HG03521 (cell line): ENCODE results near the gene KCNJ11.

Experiments used
- ATAC-seq: cut with Tn5 transposase; IDR thresholded peaks from one replicate; pipeline ENCODE4 v1.9.1; 2021; ENCODE audit warnings: mild to moderate bottlenecking, moderate library complexity; ENCODE audit not compliant: unreplicated experiment

The KCNJ11 gene

DNA sequence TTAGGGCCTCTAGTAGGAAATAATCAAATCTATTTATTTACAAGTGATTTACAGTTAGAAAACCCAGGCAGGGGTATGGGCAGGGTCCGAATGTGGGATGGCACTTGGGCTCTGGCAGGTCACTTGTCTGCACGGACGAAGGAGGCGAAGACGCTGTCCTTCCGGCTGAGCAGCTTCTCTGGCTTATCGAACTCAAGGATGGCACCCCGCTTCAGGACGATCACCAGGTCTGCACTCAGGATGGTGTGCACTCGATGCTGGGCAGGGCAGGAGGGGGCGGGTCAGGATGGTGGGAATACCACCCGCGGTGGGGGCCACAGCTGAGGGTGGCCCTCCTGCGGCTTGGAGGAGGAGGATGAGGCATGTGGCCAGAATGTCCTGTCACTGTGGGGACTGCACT, 4.4 kb upstream of the KCNJ11 start:
- no peak for ATAC-seq

DNA sequence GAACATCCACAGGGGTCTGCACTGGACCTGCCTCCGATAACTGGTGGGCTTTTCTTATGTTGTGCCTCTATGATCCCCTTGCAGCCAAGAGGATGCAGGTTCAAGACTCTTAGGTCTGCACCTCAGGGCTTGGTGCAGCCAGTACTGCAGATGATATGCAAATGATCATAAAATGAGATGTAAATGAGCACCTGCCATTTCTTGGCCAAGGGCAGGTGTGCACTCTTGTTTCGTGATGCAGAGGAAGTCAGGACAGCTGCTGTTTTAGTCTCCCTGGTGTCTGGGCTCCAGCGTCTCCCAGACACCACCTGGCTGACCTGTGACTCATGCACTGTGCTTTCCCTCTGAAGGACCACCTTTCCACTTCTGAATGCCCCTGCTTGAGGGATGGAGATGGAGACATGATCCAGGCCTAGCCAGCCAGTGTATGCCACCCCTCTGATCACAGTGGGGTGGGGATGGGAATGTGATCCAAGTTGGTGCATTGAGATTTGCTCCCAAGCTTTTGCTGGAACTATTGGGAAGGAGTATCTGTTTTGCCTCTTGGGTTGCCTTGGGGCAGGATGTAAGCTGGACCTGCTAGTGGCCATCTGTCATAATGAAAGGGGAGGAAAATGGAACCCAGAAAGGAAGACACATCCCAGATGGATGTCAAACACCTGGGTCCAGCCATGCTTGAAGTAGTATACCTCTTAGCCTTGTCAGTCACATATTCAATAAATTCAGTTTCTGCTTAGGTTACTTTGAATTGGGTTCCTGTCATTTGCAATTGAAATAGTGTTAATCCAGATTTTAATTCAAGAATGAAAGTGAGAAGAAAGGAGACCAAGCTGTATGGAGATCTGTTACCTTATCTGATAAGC, 3.3 kb upstream of the KCNJ11 start:
- ATAC-seq, result no peak

DNA sequence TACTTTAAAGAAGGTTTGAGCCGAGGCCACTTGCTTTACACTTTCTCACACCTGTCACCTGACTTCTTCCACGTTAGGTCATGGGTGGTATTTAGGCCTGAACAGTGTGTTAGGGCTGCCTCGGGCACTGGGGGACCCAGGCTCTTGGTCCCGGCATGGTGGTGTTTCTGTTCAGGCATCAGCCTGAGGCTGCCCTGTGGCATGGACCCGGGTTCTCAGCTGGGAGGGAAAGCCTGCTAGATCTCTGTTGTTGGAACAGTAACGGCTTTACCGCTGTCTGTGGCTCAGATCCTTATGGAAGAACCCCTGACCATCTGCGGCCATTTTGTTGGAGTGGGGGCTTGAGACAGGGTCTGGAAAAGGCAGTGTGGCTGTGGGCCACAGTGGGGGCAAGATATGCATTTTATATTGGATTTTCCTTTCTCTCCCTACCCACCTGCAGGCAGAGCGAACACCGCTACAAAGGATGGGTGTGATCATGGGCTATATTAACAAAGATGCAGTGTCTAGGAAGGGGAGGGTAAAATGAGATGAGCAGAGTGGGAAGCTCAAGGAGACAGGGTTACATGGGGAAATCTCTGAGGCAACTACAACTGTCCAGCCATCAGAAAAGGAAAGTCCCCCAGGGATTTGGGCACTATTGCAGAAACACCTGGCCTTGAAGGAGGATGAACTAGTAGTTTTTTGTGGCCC, 1.6 kb upstream of the KCNJ11 start:
- ATAC-seq, result no peak

DNA sequence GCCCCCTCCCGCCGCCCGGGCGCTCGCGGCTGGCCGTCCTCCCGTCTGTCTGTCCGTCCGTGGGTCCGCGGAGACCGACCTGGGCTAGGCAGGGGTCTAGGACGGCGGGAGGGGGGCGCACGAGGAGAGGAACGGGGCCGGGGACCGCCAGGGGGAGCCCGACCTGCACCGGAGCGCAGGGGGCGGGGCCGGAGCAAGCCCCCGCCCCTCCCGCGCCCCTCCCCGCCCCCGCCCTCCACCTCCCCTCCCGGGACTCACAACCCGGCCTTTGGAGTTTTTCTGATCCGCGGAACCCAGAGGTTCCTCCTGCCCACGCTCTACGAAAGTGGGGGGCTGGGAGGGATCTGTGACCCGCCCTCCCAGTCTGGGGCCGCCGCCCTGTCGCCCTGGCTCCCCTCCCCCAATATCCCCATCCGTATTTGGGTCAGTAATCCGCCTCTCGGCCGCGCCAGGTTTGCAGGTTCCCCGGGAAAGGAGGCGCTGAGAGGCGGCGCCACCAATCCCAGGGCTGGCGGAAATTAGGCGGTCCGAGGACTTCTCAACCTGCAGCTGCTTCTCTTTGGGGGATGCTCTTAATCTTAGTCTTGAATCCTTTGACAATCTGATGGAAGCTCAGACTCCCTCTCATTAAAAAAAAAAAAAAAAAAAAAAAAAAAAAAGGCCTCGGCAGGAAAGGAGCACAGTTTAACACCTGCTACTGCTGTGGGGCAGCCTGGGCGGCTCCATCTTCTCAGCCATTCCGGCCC, 925 bp upstream of the KCNJ11 start:
- ATAC-seq, result peak; percentile 54

DNA sequence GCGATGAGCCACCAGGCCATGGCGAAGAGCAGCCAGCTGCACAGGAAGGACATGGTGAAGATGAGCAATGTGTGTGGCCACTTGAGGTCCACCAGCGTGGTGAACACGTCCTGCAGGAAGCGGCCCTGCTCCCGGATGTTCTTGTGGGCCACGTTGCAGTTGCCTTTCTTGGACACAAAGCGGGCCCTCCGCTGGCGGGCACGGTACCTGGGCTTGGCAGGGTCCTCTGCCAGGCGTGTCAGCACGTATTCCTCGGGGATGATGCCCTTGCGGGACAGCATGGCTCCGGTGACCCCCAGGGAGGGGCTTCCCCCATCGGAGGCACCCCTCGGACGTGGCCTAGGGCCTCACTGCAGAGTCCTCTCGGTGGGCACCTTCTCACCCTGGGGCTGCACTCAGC, 648 bp downstream of the KCNJ11 start:
- no peak for ATAC-seq

DNA sequence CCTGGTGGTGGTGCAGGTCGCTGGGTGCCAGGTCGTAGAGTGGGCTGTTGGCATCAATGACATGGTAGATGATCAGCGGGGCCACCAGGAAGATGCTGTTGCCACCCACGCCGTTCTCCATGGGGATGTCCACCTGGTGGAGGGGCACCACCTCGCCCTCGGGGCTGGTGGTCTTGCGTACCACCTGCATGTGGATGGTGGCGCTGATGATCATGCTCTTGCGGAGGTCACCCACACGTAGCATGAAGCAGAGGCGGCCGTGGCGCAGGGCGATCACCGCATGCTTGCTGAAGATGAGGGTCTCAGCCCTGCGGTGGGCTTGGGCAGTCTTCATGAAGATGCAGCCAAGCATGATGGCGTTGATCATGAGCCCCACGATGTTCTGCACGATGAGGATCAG, 1.2 kb downstream of the KCNJ11 start:
- ATAC-seq, result no peak

DNA sequence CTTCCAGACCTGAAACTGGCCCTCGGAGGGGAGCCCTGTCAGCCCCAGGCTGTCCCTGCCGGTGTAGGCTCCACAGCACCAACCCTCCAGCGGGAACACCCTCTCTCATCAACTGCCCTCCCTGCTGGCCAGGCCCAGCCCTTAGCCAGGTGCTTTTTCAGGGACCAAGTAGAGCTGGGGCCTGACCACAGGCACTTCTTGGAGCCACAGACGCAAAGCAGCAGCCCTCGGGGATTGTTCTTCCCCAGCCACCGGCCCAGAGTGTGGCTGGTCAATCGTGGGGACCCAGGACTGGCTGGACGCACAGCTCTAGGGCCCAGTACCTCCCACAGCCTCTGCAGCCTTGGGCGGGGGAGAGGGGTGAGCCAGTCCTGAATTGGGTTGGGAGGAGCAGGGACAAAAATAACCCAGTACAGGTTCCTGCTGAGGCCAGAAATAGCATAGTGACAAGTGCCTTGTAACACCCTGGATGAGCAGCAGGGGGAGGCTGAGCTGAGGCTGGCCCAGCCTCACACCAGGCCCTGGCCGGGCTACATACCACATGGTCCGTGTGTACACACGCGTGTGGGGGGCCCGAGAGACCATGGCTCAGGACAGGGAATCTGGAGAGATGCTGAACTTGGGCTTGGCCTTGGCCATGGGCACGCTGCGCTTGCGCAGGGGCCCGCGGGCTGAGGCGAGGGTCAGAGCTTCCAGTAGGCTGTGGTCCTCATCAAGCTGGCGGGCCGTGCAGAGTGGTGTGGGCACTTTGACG, 2.0 kb downstream of the KCNJ11 start:
- peak; percentile 52 for ATAC-seq

DNA sequence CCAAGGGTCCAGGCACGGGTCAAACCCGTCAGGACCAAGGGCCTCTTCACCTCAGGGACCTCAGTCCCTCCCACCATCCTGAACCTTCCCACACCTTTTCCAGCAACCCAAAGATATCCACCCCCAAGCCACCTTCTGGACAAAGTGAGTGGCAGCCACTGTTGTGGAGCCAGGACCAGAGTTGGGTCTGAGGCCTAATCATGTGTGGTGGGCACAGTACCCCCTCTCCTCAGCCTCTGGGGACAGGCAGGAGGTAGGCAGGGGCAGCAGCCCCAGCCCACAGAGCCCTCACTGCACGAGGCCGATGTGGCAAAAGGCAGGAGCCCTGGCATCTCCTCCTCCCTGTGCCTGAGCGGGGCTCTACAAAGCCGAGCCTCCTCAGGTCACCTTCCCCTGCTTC, 2.5 kb downstream of the KCNJ11 start:
- no peak for ATAC-seq

DNA sequence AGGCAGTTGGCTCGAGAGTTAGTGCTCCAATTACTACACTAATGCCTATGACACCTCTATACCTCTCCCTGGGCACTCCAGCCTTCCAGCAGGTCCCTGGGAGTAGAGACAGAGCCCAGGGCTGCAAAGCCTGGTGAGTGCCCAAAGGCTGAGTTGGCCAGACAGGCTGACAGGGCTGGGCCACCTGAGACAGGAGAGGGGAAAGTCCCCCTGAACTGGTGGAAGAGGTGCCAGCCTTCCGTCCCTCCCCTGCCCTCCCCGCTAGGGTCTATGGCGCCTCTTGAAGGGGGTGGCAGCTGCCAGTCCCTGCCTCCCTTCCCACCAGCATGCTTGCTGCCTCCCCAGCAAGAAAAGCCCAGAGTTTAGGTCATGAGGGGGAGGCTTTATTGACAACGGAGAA, 3.0 kb downstream of the KCNJ11 start:
- no peak for ATAC-seq

DNA sequence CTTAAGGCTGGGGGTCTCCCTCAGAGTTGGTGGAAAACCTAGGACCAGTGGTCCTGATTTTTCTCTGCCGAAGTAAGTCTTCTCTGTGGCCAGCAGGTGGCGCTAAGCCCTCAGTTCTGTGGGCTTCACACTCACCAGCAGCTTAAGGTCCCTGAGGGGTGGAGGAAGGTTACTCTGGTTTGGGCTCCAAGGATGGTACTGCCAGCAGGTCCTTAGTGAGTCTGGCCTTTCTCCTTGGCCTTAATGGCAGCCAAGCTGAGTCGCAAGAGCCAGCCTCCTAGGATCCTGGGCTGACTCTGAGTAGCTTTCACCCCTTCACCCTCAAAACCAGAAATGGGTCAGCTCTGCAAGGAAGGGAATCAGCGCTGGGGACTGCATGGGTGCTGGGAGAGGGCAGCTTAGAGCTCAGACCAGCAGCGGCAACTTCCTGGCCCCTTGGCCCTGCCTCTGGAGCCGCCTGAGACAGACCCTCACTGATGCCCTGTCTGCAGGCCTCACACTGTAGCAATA, 4.4 kb downstream of the KCNJ11 start:
- no peak for ATAC-seq

DNA sequence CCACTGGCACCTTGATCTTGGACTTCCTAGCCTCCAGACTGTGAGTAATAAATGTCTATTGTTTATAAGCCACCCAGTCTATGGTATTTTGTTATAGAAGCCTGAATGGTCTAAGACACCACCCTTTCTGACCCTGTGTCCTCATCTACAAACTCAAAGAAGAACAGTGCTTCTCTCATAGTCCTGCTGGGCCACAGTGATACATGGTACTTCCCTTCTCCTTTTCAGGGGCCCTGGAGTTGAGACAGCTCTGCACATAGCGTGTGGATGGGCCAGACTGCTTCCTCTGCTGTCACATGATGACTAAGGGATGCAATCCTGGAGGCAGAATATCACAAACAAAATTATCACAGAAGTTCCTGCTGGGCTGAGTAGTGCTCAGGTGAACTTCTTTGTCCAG, 5.0 kb downstream of the KCNJ11 start:
- no peak for ATAC-seq

DNA sequence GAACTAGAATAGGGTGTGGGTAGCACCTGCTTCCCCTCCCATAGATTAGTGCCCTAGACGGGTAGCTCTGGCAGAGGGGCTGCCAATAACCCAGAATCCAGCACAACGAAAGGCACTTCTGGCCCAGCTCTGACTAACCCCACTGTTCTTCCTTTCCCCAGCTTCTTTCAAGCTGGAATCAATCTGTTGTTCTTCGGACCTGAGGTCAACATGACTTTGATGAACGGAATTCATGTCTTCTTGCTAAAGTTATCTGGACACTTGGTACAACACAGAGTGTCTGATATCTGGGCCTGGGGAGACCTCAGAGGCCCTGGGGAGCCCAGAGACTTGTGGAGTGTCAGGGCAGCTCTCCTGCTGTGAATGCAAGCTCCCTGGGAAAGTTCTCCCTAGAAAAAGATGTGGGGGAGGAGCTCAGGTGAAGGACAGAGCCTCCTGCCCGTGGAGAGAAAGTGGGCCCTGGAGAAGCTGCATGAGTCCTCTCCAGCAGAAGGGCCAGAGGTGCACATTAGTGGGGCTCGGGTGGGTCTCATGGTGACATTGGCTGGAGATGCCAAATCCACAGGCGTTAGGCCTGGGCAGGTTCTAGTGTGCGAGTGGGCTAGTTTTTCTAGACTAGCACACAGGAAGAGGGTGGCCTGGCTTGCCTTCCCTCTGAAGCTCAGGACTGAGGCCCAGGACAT, 6.3 kb downstream of the KCNJ11 start:
- no peak for ATAC-seq

DNA sequence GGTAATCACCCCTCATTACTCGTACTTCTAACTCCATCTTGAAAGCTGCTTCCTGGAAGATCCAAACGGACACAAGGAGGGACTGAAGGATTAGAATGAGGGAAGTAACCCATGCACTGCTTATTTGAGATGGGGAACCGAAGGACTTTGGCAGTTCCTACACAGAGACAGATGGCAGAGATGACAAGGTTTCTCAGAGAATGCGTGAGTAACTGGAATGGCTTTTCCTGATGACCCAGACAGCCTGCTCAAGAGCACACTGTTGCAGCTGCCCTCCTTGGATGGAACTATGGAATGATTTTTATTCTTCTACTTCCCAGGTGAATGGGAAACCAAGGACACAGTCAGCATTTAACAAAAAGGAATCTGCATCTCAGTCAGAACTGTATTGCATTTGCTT, 7.3 kb downstream of the KCNJ11 start:
- no peak for ATAC-seq

DNA sequence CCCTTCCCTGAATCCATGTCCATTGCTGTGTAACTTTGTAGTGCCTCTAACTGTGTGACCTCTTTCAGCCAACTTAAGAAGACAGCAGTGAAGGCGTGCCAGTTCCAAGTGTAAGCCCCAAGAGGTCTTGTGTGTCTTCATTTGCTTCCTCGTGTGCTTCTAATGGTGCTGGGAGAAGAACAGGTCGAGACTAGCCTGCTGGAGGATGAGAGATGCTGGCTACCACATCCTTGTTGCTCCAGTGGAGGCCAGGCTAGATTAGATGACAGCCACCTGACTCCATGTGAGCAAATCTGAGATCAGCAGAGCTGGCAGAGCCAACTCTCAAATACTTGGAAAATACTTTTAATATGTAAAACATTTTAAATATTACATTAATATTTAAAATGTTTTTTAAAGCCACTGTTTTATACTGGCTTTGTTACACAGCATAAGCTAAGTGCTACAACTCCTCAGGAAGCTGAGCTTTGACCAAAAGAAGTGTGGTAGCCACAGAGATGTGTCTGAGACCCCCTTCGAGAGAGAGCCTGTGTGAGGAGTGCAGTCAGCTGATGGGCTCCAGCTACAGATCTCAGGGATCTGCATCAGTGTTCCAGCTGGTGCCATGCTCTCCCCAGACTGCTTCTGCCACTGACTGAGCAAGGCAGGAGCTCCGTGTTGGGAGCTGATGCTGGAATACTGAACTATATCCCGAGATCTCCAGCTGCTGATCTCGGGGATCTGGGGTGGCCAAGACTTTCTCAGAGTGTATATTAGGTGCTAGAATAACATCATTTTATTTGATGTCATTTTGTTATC, 8.9 kb downstream of the KCNJ11 start:
- ATAC-seq, result no peak

DNA sequence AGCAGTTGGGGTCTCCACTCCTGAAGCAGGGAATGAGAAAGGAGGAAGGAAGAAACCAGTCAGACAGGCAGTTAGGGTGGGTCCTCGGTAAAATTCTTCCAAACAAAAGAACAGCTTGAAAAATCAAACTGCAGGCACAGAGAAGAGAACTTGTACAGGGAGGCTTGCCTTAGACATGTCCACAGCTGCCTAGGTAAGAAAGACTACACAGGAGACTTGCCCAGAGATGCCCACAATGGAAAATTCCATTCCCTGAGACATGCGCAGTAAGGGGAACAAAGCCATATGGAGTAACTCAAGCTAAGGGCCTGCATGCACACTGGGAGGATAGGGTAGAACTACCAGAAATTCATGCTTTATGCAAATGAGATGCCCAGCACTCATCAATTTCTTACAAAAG, 9.8 kb downstream of the KCNJ11 start:
- ATAC-seq, result no peak

DNA sequence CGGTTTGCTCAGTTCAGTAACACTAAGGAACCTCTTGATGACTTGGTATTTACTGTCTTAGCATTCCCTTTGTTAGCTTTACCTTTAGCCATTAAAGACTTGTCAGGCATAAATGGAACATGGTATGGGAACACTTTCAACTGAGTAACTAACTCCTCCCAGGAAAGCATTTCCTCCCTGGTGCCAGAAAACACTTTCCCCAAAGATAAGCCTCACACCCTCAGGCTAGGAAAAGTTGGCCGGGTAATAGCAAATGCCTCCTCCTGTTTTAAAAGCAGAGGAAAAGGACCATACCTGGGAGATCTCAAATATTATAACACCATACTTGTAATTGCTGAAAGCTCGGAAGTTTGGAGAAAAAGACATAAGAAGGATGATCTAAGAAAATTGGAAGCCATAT, 12.0 kb downstream of the KCNJ11 start:
- no peak for ATAC-seq

DNA sequence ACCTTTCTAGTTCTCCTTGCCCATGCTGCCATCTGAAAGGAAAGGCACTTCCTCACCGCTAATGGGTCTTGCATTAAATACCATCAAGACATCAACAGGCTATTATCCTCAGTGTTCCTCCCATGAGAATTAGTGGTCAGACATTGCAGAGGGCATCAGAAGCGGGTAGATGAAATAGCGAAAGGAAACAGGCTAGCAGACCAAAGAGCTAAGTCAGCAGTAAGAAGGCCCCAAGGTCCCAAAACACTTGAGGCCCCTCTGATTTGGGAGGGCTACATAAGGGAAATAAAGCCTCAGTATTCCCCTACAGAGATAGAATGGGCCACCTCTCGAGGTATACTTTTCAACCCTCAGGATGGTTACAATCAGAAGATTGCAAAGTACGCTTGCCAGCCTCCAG, 12.9 kb downstream of the KCNJ11 start:
- no peak for ATAC-seq

DNA sequence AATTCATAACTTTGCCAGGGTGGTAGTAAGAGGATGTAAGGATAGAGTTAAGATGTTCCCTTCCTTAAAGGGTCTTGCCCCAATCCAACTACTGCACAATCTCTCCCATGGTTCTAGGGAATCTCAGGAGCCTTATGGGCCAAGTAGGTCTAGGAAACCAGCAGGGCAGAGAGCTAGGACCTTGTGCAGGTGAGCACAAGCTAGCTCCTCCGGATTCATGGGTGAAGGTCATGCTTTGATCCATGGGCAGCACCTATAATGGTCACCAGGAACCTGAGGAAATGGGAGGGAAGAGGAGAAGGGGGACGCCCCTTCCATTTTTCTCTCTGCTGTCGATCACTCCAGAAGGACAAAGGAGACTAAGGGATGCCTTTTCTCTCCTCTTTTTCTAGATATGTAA, 16.8 kb downstream of the KCNJ11 start:
- no peak for ATAC-seq

DNA sequence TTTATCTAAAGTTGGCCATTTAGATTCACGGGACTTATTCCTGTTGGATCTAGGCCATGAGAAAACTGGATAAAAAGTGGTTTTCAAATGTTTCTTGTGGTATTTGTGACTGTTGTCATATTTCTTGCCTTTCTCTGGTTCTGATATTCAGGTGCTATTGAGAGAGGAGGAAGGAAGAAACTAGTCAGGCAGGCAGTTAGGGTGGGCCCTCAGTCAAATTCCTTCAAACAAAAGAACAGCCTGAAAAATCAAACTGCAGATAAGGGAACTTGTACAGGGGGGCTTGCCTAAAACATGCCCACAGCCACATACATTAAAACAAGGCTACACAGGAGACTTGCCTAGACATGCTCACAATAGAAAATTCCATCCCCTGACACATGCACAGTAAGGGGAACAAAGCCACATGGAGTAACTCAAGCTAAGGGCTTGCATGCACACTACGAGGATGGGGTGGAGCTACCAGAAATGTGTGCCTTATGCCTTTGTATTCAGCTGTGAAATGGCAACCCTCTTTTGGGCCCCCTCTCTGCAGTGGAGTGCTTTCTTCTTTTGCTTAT, 18.7 kb downstream of the KCNJ11 start:
- no peak for ATAC-seq
